Spleen (tissue), 13 donors: Measurements from ENCODE around the gene POGZ. TPM values are rescaled to one million over a fixed set of nuclear protein-coding genes. Genes with fewer than 3 reads are reported as not detected.

Source experiments
- DNase-seq: peaks from one replicate; pipeline ENCODE4 v3.0.0-alpha.2; 2020
- H3K27ac ChIP-seq, 8 donors: fragments of 200-600 bp; sonication (generic) in 7 of 8; 1 replicate in 4 of 8; 2 replicates in 4 of 8; pipeline versions ENCODE4 v1.5.0 to v1.8.0; 2016 to 2021; ENCODE audit warnings: inconsistent platforms in 4 of 8, mild to moderate bottlenecking in 4 of 8, moderate library complexity in 1 of 8
- H3K27me3 ChIP-seq, 7 donors: fragments of 200-600 bp; sonication (generic) in 6 of 7; replicated peaks in 1 of 7; 1 replicate in 4 of 7; 2 replicates in 3 of 7; pipeline versions ENCODE4 v1.5.0 to v1.8.0; 2016 to 2021; ENCODE audit warnings: inconsistent platforms in 3 of 7, mild to moderate bottlenecking in 1 of 7
- H3K36me3 ChIP-seq, 6 donors: fragments of 200-600 bp; sonication (generic) in 5 of 6; 1 replicate in 4 of 6; 2 replicates in 2 of 6; pipeline versions ENCODE4 v1.5.0 to v1.8.0; 2016 to 2021; ENCODE audit warnings: inconsistent platforms in 2 of 6
- H3K4me1 ChIP-seq, 6 donors: fragments of 200-600 bp; sonication (generic) in 5 of 6; 1 replicate in 3 of 6; 2 replicates in 3 of 6; pipeline versions ENCODE4 v1.5.0 to v1.8.0; 2016 to 2021; ENCODE audit warnings: inconsistent platforms in 3 of 6
- H3K4me3 ChIP-seq, 8 donors: fragments of 200-600 bp; sonication (generic) in 7 of 8; 1 replicate in 4 of 8; 2 replicates in 4 of 8; pipeline versions ENCODE4 v1.5.0 to v1.8.0; 2016 to 2021; ENCODE audit warnings: inconsistent platforms in 4 of 8, mild to moderate bottlenecking in 4 of 8, moderate library complexity in 2 of 8
- H3K9me3 ChIP-seq, 8 donors: fragments of 200-600 bp; sonication (generic) in 7 of 8; 1 replicate in 4 of 8; 2 replicates in 4 of 8; pipeline versions ENCODE4 v1.5.0 to v1.8.0; 2016 to 2021; ENCODE audit warnings: inconsistent platforms in 4 of 8
- CTCF ChIP-seq, 11 experiments: fragments of 200-600 bp in 7 of 11; fragments of 450-650 bp in 4 of 11; sonication (generic) in 4 of 11; IDR thresholded peaks in 8 of 11; conservative IDR thresholded peaks in 3 of 11; 1 replicate in 7 of 11; 2 replicates in 4 of 11; pipeline versions ENCODE4 v1.4.0 to v1.8.0; 2016 to 2021; ENCODE audit warnings: antibody characterized with exemption in 11 of 11, inconsistent platforms in 4 of 11, mild to moderate bottlenecking in 1 of 11
- POLR2A ChIP-seq, 3 donors: fragments of 450-650 bp; IDR thresholded peaks; one replicate each; pipeline ENCODE4 v1.5.1; 2017; ENCODE audit warnings: antibody characterized with exemption in 3 of 3, mild to moderate bottlenecking in 1 of 3
- POLR2AphosphoS5 ChIP-seq, 3 donors: sonication (generic); formaldehyde crosslinking; IDR thresholded peaks; one replicate each; pipeline ENCODE4 v1.5.1; 2017; ENCODE audit warnings: antibody characterized with exemption in 3 of 3
- WGBS, 5 donors: extraction: QIAGEN DNeasy Blood & Tissue Kit in 3 of 5; methylation state at CpG; one replicate each; pipeline versions ENCODE4 v1.1.5 to v1.1.7; 2013 to 2018; 5-methylcytosine and 5-hydroxymethylcytosine counted together
- intact Hi-C: fragments of 100-400 bp; cut with DNase I; formaldehyde crosslinking; loops from one replicate; pipeline ENCODE4 v1.15.0; 2023; ENCODE audit warnings: low total_unique reads
- long read RNA-seq, 2 donors: transcript quantifications; one replicate each; lab custom pipeline, GENCODE V29; 2026
- polyA plus RNA-seq, 3 donors: library from polyadenylated mRNA; stranded (reverse); fragments of 200-250 nt; gene quantifications; one replicate each; pipeline ENCODE4 v1.2.1, GENCODE V29; 2013
- total RNA-seq, 7 donors: library from RNA; depleted of rRNA in 3 of 7; stranded (reverse); fragments of >200 nt in 3 of 7; fragmentation: NEBNext Ultra II Directional in 4 of 7; extraction: Animal tissue kit (Norgen Biotek cat#: 25700) in 4 of 7; gene quantifications; one replicate each; pipeline versions ENCODE4 v1.1.0 to v1.2.1, GENCODE V29; 2016 to 2021
- donor health status: healthy with polysubstance abuse.
- donor health status: DM: no; HTN: no; CAD: no; lungs with moderate emphysema.
- donor health status: DM: no; HTN: no; CAD: no.
- donor health status: Bipolar disorder and iron deficiency.
- donor health status: healthy.
- donor health status: DM: no; HTN: no; CAD: no.
- donor health status: DM: yes; HTN: yes; CAD: no.

The POGZ gene
- total RNA-seq, result 100 to 1,000 TPM in 3 of 7 donors, 10 to 100 TPM in 4; 58.4 to 133 (median 94.5) TPM
- 10 to 100 TPM; 12.9 to 23.8 (median 20.8) TPM for polyA plus RNA-seq
- long read RNA-seq, donor 1, partial matches to known transcripts, result 11 of 14 reads
- long read RNA-seq, donor 1, other reads (novel, unspliced or antisense), result 0 of 14 reads
- long read RNA-seq, donor 2, full-length matches to known transcripts, result 3 of 13 reads
- long read RNA-seq, donor 2, partial matches to known transcripts, result 10 of 13 reads
- long read RNA-seq, donor 2, other reads (novel, unspliced or antisense), result 0 of 13 reads

GRCh38 chr1:151459331-151460046 is at the start of gene POGZ:
Gene POGZ (minus strand): TSS chr1:151459494. CDS start chr1:151442204, 17,290 bp downstream.
- Histone ChIP-seq H3K27me3 (peaks cover 0 to 21% (median 0%) of the 10 kb centered on the region in 7 donors), H3K27ac (peak within 1 kb of the TSS; percentile 90 to 99 (median 97)), H3K36me3 (peaks cover 0 to 5% (median 0%) of the 10 kb centered on the region in 6 donors), H3K4me3 (peak within 1 kb of the TSS; percentile 54 to 85 (median 62)), H3K9me3 (no peaks in the 10 kb centered on the region), H3K4me1 (peaks cover 20 to 45% (median 36%) of the 10 kb centered on the region in 6 donors)
- 13 to 14% (median 13%) methylated on average over 29 to 30 of the region's 30 CpGs for WGBS, 5 donors
- intact Hi-C loops, result no loop called here
- peak; percentile 97 for DNase-seq
- peak; percentile 90 to 92 (median 91) for TF ChIP-seq POLR2AphosphoS5 (IDR thresholded peaks at IDR 0.05)
- no peak for TF ChIP-seq POLR2A (IDR thresholded peaks at IDR 0.05)
- TF ChIP-seq CTCF (IDR thresholded peaks at IDR 0.05 in 8 of 11, conservative IDR thresholded peaks at IDR 0.05 in 3 of 11), result peak in 2 of 11 experiments; percentile 11 to 17

- 85 to 94% (median 88%) methylated on average over 6 of the region's 6 CpGs for WGBS, 5 donors
- H3K4me1 ChIP-seq, result peaks cover 10 to 38% (median 25%) of the 10 kb centered on the region in 6 donors
- DNase-seq, result no peak
- no peak overlapping the region for H3K4me3 ChIP-seq
- no peak overlapping the region for H3K27ac ChIP-seq
- no peaks in the 10 kb centered on the region for H3K36me3 ChIP-seq
- TF ChIP-seq POLR2A (IDR thresholded peaks at IDR 0.05), result no peak
- TF ChIP-seq CTCF (IDR thresholded peaks at IDR 0.05 in 8 of 11, conservative IDR thresholded peaks at IDR 0.05 in 3 of 11), result no peak
- TF ChIP-seq POLR2AphosphoS5 (IDR thresholded peaks at IDR 0.05), result no peak
- peaks cover 0 to 31% (median 0%) of the 10 kb centered on the region in 7 donors for H3K27me3 ChIP-seq
- H3K9me3 ChIP-seq, result no peaks in the 10 kb centered on the region
- intact Hi-C loops, result no loop called here
These were observed 49.5 kb upstream of the POGZ start for GRCh38 chr1:151508833-151509232.

- no peak for DNase-seq
- 82 to 95% (median 87%) methylated on average over 4 of the region's 4 CpGs for WGBS, 5 donors
- intact Hi-C loops, result no loop called here
- H3K27ac ChIP-seq, result no peak overlapping the region
- no peak overlapping the region for H3K4me3 ChIP-seq
- no peaks in the 10 kb centered on the region for H3K27me3 ChIP-seq
- no peaks in the 10 kb centered on the region for H3K4me1 ChIP-seq
- no peak for TF ChIP-seq CTCF (IDR thresholded peaks at IDR 0.05 in 8 of 11, conservative IDR thresholded peaks at IDR 0.05 in 3 of 11)
- no peak for TF ChIP-seq POLR2A (IDR thresholded peaks at IDR 0.05)
- no peak for TF ChIP-seq POLR2AphosphoS5 (IDR thresholded peaks at IDR 0.05)
- H3K36me3 ChIP-seq, result no peaks in the 10 kb centered on the region
- H3K9me3 ChIP-seq, result no peaks in the 10 kb centered on the region
These were observed 45.5 kb upstream of the POGZ start for GRCh38 chr1:151504759-151505158.

GRCh38 chr1:151504252-151504651 is 45.0 kb upstream of the POGZ start:
- Histone ChIP-seq H3K27ac (no peak overlapping the region), H3K4me3 (no peak overlapping the region), H3K27me3 (no peaks in the 10 kb centered on the region), H3K4me1 (no peaks in the 10 kb centered on the region), H3K9me3 (no peaks in the 10 kb centered on the region), H3K36me3 (no peaks in the 10 kb centered on the region)
- no peak for DNase-seq
- intact Hi-C loops, result no loop called here
- WGBS, 5 donors, result 53 to 81% (median 68%) methylated on average over 3 of the region's 3 CpGs
- TF ChIP-seq POLR2AphosphoS5 (IDR thresholded peaks at IDR 0.05) (no peak), POLR2A (IDR thresholded peaks at IDR 0.05) (no peak), CTCF (IDR thresholded peaks at IDR 0.05 in 8 of 11, conservative IDR thresholded peaks at IDR 0.05 in 3 of 11) (no peak)
